NCI-H1417 (cell line): ENCODE results near the gene PFN3.

Source experiments
- DNase-seq, 3 experiments: peaks; one replicate each; lab custom pipeline; 2025; lab: John Stamatoyannopoulos, UW

The PFN3 gene

DNA sequence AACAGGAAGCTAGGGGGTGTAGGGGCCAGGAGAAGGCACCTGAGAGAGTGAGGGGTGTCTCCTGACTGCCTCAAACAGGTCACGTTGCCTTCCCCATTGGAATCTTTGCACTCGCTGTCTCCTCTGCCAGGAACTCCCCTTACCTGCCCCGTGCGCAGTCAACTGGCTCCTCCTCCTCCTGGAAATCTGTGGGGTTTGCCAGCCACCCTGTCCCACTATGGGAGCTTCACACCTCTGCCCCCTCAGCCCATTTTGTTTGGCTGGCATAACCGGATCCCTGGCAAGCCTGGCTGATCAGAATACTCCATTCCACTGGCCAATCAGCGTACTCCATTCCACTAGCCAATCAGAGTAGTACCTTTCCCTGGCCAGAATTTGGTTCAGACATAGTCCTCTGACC lies 26.7 kb downstream of the PFN3 start:
- DNase-seq: no peak

DNA sequence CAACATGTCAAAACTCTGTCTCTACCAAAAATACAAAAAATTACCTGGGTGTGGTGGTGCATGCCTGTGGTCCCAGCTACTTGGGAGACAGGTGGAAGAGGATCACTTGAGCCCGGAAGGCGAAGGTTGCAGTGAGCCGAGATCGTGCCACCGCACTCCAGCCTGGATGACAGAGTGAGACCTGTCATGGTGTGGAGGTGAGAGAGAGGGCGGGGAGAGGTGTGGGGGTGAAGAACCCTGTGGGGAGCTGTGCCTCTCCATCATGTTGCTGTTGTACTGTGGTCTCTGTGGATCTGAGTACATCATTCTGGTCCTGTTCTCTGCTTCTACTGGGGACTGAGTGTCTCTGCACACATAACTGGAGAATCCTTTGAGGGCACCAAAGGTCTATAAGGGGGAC lies 27.6 kb downstream of the PFN3 start:
- DNase-seq: no peak

DNA sequence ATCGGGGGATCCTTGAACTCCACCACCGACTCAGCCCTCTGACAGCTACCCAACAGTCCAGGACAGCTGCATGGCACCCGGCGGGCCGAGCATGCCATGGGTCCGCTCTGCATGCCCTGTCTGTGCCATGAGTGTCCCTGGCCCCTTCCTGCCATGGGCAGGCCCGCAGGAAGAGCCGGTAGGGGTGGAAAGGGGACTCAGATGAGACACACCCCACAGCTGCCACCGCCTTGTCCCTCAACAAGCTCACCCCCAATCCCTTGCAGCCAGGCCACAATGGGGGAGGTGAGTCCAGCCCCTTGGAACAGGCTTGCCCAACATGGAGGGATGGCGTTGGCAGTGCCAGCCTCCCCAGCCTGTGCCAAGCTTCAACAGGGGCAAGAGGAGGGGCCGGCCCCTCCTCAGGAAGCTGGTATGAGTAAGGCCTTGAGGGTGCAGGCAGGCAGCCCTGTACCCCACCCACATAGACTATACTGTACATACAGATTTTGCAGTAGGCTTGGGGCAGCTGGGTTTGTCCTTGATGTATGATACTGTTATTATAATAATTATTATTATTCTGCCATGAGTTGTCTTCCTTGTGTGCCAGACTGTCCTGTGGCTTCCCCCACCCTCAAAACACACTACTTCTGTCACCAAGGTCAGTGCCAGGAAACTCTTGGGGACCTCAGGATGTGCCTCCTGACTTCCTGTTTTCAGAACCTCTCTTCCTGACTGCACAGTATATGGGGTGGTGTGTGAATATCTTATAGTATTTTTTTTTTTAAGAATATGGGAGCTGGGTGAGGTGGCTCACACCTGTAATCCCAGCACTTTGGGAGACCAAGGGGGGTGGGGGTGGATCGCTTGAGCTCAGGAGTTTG lies 28.2 kb downstream of the PFN3 start:
- DNase-seq: no peak

DNA sequence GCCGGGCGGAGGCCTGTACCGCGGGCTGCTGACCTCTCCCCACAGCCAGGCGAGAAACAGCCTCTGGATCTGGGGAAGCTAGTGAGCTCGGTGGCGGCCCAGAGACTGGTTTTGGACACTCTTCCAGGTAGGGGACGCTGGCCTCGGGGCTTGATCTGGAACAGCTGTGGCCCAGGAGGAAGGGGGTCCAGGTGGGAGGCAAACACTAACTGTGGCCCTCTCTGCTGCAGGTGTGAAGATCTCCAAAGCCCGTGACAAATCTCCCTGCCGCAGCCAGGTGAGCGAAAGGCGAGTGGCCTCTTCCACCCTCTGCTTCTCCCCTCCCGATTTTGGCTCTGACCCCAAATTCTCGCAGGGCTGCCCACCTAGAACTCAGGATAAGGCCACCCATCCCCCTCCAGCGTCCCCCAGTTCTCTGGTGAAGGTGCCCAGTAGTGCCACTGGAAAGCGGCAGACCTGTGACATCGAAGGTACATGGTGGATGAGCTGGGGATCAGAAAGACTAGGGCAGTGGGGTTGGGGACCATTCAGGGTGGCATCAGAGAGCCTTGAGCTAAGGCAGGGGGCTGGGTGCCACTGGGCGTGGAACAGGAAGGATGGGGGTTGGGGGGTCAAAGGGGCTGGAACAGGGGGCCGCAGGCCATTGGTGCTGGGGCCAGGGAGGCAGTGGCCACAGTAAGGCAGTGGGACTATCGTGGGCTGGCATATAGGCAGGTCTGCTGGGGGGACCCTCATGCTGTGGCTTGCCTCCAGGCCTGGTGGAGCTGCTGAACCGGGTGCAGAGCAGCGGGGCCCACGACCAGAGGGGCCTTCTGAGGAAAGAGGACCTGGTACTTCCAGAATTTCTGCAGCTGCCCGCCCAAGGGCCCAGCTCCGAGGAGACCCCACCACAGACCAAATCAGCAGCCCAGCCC lies 29.1 kb downstream of the PFN3 start:
- DNase-seq: no peak

DNA sequence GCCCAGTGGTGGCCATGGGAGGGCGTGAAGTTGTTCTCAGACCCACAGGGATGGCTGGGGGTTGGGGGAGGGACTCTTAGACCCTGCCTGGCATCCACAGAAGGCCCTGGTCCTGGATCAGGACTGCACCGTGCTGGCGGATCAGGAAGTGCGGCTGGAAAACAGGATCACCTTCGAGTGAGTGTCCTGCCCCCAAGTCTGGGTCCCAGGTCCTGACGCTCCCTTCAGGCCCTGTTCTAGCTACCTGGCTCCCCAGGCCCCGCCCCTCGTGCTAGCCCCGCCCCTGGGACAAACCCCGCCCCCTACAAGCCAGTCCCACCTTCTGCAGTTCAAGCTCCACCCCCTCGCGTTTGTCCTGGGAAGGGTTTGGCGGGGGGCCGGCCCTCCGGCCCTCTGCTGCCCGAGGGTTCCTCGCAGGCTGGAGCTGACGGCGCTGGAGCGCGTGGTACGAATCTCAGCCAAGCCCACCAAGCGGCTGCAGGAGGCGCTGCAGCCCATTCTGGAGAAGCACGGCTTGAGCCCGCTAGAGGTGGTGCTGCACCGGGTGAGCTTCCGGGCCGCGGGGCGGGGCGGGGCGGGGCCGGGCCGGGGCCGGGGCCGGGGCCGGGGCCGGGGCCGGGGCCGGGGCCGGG lies 29.9 kb downstream of the PFN3 start:
- DNase-seq: peak; percentile 68 to 85 (median 84)

DNA sequence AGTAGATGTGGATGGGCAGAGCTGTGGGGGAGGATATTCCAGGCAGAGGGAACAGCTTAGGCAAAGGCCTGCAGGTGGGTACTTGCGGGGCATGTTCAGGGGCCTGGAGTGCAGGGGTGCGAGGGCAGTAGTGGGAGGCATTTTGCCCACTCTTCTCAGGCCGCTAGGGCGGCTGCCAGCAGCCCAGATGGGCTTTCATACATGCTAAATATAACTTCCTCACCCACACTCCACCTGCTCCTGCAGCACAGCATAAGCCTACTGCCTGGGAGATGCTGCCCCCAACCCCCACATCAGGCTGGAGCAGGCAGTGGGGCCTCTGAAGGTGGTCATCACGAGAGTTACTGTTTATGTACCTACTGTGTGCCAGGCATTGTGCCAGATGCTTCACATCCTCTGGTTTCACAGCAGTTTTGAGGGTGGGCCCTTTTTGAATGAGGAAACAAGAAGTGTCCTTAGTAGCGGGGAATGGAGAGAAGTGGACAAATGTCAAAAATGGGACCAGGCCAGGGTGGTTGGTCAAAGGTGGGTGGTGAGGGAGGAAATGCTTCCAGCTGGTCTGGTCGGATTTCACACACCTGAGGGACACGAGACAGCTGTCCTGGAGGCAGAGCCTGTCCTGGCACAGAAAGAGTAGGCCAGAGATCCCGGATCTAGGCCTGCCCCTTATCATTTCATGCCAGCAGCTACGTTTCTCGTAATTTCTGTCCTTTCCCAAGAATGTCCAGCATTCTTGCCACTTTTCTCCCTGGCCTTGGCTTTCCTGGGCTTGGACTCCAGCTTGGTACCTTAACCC lies 30.6 kb downstream of the PFN3 start:
- no peak for DNase-seq

DNA sequence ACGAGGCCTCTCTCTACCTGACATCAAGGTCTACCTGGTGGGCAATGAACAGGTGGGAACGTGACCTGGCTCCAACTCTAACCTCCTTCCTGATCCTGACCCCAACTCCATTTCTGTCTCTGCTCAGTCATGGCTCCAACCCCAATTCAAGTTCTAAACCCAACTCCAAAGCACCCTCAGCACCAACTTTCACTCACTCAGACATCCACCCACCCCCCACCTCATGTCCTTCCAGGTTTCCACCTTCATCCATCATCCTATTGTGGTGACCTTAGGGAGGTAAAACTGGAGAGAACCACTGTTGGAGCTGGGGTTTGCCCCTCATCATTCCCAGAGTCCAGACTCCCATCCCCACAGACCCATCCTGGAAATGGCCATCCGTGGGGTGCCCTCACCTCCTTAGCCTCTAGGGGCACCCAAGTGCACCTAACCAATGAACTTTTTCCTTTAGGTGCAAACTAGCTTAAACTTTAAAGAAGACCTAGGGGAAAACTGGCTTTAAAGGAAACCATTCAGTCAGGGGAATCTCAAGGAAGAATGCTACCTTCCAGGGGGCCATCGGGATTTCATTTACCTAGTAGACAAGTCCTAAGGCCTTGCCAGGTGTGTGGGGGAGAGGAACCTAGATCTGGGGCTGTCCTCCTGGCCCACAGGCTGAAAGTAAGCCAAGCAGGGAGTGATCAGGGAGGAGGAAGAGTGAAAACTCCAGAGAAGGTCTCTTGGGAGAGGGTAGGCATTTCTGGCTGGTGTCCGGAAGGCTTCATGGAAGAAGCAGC lies 31.4 kb downstream of the PFN3 start:
- peak in 2 of 3 experiments; percentile 6 to 7 for DNase-seq

DNA sequence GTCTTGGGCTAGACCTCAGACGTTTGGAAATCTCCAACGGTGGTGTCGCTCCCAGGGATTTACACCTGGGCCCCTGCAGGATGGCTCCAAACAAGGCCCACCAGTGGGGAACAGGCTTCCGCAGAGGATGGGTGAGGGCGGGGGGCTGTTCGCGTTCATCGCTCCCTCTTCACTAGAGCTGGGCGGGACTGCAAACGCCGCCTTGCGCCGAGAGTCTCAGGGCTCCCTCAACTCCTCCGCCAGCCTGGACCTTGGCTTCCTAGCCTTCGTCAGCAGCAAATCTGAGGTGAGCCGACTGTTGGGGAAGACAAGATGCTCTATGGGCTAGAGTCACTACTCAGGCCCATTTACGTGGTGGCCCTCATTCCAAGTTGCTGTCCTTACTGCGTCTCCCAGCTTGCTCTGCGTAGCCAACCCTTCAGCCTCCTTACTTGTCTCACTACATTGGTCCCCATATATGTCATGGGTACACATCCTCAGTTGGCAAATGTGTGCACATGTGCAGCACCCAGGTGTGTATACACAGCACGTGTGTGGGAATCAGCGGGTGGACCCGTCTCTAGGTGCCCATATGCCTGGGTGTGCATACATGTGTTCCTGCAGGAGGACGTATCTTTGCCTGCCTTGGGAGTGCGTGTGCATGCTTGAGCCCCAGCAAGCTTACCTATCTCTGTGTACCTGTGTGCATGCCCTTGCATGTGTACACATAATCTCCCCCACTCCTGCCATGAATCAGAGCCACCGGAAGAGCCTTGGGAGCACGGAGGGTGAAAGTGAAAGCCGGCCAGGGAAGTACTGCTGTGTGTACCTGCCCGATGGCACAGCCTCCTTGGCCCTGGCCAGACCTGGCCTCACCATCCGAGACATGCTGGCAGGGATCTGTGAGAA lies 32.2 kb downstream of the PFN3 start:
- no peak for DNase-seq

DNA sequence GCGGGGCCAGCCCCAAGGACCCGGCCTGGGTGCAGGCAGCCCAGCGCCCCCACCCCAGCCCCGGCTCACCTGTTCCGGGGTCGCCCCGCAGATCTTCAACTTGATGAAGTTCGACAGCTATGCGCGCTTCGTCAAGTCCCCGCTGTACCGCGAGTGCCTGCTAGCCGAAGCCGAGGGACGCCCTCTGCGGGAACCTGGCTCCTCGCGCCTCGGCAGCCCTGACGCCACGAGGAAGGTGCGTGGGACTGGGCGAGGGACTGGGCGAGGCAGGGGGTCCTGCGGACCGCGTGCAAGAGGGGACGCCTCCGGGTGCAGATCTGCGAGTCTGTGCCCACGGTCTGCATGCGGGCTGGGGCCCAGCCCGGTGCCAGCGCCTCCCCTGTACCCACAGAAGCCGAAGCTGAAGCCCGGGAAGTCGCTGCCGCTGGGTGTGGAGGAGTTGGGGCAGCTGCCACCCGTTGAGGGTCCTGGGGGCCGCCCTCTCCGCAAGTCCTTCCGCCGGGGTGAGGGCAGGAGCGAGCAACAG lies 33.1 kb downstream of the PFN3 start:
- no peak for DNase-seq

DNA sequence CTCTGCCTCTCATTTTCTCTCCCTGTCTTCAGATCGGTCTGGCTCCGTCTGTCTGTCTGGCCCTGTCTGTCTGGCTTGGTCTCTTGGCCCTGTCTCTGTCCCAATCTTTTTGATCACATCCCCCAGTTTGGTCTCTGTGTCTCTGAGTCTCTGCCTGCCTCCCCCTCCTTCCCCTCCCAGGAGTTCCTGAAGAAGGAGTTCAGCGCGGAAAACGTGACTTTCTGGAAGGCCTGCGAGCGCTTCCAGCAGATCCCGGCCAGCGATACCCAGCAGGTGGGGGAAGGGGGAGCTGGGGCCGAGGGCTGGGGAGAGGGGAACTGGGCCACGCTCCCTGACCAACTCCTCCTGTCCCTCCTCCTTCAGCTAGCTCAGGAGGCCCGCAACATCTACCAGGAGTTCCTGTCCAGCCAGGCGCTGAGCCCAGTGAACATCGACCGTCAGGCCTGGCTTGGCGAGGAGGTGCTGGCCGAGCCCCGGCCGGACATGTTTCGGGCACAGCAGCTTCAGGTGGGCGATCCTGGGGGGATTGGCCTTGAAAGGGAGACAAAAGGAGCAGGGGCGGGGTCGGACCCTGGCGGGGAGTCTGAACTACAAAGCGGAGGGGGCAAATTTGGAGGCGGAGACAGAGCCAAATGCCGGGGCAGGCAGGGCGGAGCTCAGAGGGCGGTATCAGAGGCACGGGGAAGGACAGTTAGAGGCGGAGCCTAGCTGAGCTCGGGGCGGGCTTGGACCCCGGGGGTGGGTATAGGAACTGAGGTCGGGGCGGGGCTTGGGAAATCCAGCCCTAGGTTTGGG lies 33.7 kb downstream of the PFN3 start:
- peak in 1 of 3 experiments; percentile 63 for DNase-seq

DNA sequence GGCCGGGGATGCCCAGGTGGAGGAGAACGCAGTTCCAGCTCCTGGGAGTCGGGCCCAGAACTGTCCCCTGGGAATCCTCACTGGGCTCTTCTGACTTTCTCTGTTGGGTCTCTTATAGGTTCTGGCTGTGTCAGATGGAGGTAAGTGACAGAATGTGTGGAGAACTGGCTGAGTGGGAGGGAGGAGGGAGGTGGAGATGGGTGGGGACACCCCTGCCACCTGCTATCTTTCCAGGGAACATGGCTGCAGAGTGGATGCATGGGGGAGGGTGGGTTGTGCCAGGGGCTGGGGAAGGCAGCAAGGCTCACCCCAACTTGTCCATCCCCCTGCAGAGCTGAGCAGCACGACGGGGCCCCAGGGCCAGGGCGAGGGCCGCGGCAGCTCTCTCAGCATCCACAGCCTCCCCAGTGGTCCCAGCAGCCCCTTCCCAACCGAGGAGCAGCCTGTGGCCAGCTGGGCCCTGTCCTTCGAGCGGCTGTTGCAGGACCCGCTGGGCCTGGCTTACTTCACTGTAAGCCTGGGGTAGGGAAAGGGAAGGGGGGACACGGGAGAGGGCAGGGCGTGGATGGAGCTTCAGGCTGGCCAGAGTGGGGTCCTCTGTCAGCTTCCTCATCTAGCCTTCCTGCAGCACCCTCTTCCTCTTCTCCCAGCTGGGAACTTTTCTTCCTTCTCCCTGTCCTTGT lies 34.5 kb downstream of the PFN3 start:
- no peak for DNase-seq

DNA sequence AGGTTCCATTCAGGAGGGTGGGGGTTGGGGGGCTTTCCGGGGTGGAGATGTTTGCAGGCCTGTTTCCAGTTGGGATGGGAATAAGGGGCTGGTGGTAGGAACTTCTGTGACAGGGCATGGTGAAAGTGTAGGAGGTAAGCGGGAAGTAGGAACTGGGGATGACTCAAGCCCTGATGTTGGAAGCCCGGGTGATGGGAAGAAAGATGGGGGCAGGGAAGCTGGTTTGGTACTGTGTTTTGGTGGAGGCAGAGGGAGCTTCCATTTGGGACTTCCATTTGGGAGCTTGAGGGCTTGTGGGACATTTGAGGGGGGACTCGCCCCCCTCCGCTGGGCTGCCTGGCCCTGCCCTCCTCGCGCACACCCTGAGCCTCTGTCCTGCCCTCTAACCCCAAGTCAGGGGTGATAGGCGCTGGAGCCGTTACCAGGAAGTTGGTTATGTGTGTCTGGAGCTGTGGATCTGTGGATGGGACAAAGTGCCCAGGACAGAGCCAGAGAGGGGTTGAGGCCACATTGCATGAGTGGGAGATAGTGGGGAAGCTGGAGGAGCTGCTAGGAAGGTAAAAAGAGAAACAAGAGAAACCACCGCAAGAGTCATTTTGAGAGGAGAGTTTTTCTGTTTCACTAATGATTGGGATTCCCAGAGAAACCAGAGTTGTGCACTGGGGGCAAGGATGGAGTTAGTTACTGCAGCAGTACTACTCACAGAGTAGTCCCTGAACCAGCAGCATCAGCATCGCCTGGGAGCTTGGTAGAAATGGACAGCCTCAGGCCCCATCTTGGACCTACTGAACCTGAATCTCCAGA lies 36.1 kb downstream of the PFN3 start:
- no peak for DNase-seq

DNA sequence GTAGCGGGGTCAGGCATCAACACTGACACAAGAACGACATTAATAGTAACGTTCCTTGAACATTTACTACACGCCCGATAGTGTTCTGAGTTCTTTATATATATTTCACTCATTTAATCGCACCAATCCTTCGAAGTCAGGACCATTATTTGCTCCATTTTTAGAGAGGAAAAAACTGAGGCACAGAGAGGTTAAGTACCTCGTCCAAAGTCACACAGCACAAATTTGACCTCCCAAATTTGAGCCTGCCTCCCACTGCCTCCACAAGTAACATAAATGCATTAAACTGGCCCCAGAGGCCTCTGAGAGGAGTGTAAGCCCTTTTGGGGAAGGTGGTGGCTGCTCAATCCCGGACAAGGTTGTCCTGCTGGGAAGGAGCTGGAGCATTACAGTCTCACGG lies 36.9 kb downstream of the PFN3 start:
- no peak for DNase-seq

DNA sequence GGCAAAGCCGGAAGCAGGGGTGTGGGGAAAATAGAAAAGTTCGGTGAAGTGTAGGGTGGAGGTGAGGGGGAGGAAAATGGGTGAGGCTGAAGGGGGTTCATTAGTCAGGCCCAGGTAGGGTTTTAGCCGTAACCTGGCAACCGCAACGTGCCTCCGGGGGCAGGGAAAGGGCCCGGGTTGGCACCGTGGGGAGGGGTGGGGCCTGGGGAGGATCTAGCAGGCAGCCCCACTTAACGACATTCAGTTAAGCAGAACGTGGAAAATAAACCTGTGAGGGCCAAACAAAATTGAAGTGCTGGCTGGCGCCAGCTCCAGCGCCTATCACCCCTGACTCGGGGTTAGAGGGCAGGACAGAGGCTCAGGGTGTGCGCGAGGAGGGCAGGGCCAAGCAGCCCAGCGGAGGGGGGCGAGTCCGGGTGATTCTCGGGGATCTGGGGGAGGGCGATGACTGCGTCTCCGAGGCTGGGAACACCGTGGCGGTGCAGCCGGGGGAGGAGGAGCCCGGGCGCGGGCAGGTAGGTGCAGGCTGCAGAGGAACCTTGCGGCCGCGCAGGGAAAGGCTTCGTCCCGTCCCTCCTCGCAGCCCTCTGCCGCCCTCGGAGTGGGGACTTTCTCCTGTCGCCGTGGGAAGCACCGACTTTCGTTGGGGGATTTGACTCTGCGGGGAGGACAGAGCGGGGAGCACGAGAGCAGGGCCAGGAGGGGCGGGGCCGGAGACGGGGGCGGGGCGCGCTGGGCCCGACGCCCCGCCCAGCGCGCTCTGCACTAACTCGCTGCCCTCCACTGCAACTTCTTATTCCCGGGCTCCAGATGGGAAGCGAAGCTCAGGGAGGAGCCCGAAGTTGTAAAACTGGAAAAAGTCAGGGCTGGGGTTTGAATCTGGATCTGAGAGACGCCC lies 37.6 kb downstream of the PFN3 start:
- DNase-seq: peak; percentile 67 to 73 (median 71)

DNA sequence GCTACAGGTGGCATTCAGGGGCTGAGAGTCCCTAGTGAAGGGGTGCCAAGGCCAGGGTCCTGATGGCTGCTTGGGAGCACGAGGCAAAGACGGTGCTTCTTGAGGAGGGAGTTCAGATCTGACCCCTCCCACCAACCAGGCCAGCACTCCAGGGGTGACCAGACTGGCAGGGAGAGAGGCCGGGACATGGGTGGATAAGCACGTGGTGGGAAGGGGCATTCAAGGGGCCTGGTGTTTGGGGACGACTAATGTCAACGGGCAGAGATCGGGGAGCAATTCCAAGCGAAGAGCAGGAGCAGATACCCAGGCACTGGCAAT lies 38.2 kb downstream of the PFN3 start:
- no peak for DNase-seq
